Heart right ventricle (tissue), 16 donors: ENCODE measurements around the gene TMTC1. TPM values are rescaled to one million over a fixed set of nuclear protein-coding genes. Genes with fewer than 3 reads are reported as not detected.

Experiments used
- ATAC-seq, 8 donors: fragments of 200-7000 bp; cut with Tn5 transposase; one replicate each; pipeline ENCODE4 v1.9.1; 2020; ENCODE audit warnings: mild to moderate bottlenecking in 8 of 8, moderate library complexity in 8 of 8, moderate number of reproducible peaks in 1 of 8
- DNase-seq, 2 donors: peaks; one replicate each; pipeline ENCODE4 v3.0.0-alpha.2; 2020
- H3K27ac ChIP-seq, 10 donors: fragments of 200-600 bp; sonication (generic) in 2 of 10; one replicate each; pipeline versions ENCODE4 v1.5.0 to v1.8.0; 2020 to 2022; ENCODE audit warnings: mild to moderate bottlenecking in 3 of 10
- H3K27me3 ChIP-seq, 7 donors: fragments of 200-600 bp; one replicate each; pipeline ENCODE4 v1.8.0; 2021 to 2022; ENCODE audit warnings: mild to moderate bottlenecking in 2 of 7
- H3K36me3 ChIP-seq, 9 donors: fragments of 200-600 bp; sonication (generic) in 1 of 9; one replicate each; pipeline versions ENCODE4 v1.5.0 to v1.8.0; 2020 to 2022; ENCODE audit warnings: mild to moderate bottlenecking in 2 of 9
- H3K4me1 ChIP-seq, 9 donors: fragments of 200-600 bp; sonication (generic) in 1 of 9; one replicate each; pipeline versions ENCODE4 v1.5.0 to v1.8.0; 2020 to 2022; ENCODE audit warnings: mild to moderate bottlenecking in 4 of 9
- H3K4me3 ChIP-seq, 10 donors: fragments of 200-600 bp; sonication (generic) in 2 of 10; one replicate each; pipeline versions ENCODE4 v1.5.0 to v1.8.0; 2020 to 2022; ENCODE audit warnings: mild to moderate bottlenecking in 7 of 10, moderate library complexity in 2 of 10
- H3K9me3 ChIP-seq, 11 donors: fragments of 200-600 bp in 10 of 11; sonication (generic) in 2 of 11; one replicate each; pipeline versions ENCODE4 v1.5.0 to v1.8.0; 2013 to 2022; ENCODE audit warnings: mild to moderate bottlenecking in 2 of 11, control low read depth in 1 of 11, moderate library complexity in 1 of 11
- CTCF ChIP-seq, 9 donors: fragments of 200-600 bp; sonication (generic) in 2 of 9; IDR thresholded peaks; one replicate each; pipeline versions ENCODE4 v1.5.0 to v1.8.0; 2021 to 2022; ENCODE audit warnings: antibody characterized with exemption in 9 of 9, mild to moderate bottlenecking in 5 of 9, moderate library complexity in 1 of 9
- WGBS, 2 donors: extraction: QIAGEN DNeasy Blood & Tissue Kit; methylation state at CpG; one replicate each; pipeline ENCODE4 v1.1.7; 2013; ENCODE audit warnings: inconsistent platforms in 1 of 2; 5-methylcytosine and 5-hydroxymethylcytosine counted together
- intact Hi-C, 10 donors: fragments of 100-400 bp; cut with DNase I; formaldehyde crosslinking; loops; one replicate each; pipeline versions ENCODE4 v1.11.1 to v1.14.2; 2022
- polyA plus RNA-seq, 2 donors: library from polyadenylated mRNA; stranded (reverse); fragments of 200-250 nt; gene quantifications; one replicate each; pipeline ENCODE4 v1.2.3, GENCODE V29; 2013
- total RNA-seq, 10 donors: library from RNA; stranded (reverse); fragmentation: NEBNext Ultra II Directional in 3 of 10; extraction: Animal tissue kit (Norgen Biotek cat#: 25700) in 3 of 10; gene quantifications; one replicate each; pipeline versions ENCODE4 v1.2.1 to v1.2.4, GENCODE V29; 2021 to 2023
- donor health status: Arrhythmogenic right ventricular cardiomyopathy.
- donor health status: ischemic (EF 13 %, LVEDD 7.1; RV severe dilation, severe dysfunction).
- donor health status: healthy with polysubstance abuse.
- donor health status: DM: no; HTN: yes; CAD: no.
- donor health status: DM: no; HTN: no; CAD: no.
- donor health status: ischemic (EF 25% LVEDD 6.9; RV normal size, moderate dysfunction).
- donor health status: ischemic (EF 25% LVEDD 5.7; RV mildly dilated, moderate dysfunction).
- donor health status: healthy.
- donor health status: DM: yes; HTN: yes; CAD: no.
- donor health status: Ischemic cardiomyopathy.
- donor health status: ischemic (EF 35%, LVEDD 5.7; RV mildly dilated, moderate dysfunction).
- donor health status: nonischemic (EF 11% LVEDD 7.7; RV severe dilation, severe dysfunction).
- donor health status: DM: yes; HTN: yes; CAD: no.
- donor health status: PGD.
- donor health status: ischemic (EF 29% LVEDD 5.4; RV normal size, mild dysfunction).
- donor health status: nonischemic (EF 23%, LVEDD 6.1; RV moderate dilation, normal function).

TMTC1 gene
- total and polyA plus RNA-seq, 12 donors = 9.6 to 54.2 (median 22.9) TPM

GRCh38 chr12:29534935-29535334, 248.8 kb downstream of the TMTC1 start:
- TF ChIP-seq CTCF (IDR thresholded peaks at IDR 0.05) = no peak
- H3K4me1 ChIP-seq = no peaks in the 10 kb centered on the region
- 90 to 96% methylated on average over 2 of the region's 2 CpGs for WGBS, 2 donors
- no peaks in the 10 kb centered on the region for H3K9me3 ChIP-seq
- H3K36me3 ChIP-seq = peaks cover 0 to 44% (median 0%) of the 10 kb centered on the region in 9 donors
- intact Hi-C loops = loop anchor here in 2 of 10 donors (10.0 kb wide), 2 partner anchors 350 to 360 kb away; no protein-coding TSS in a partner anchor
- H3K27ac ChIP-seq = no peak overlapping the region
- H3K27me3 ChIP-seq = no peaks in the 10 kb centered on the region
- ATAC-seq = peak in 1 of 8 donors; percentile 44
- no peak overlapping the region for H3K4me3 ChIP-seq
- DNase-seq = no peak

GRCh38 chr12:29533815-29534489, 249.8 kb downstream of the TMTC1 start:
- no peaks in the 10 kb centered on the region for H3K9me3 ChIP-seq
- ATAC-seq = no peak
- TF ChIP-seq CTCF (IDR thresholded peaks at IDR 0.05) = no peak

GRCh38 chr12:29531471-29531870, 252.3 kb downstream of the TMTC1 start:
- ATAC-seq = no peak
- H3K4me1 ChIP-seq = peaks cover 0 to 12% (median 0%) of the 10 kb centered on the region in 9 donors
- H3K27ac ChIP-seq = no peak overlapping the region
- TF ChIP-seq CTCF (IDR thresholded peaks at IDR 0.05) = no peak
- DNase-seq = no peak
- no peak overlapping the region for H3K4me3 ChIP-seq
- peaks cover 0 to 51% (median 0%) of the 10 kb centered on the region in 9 donors for H3K36me3 ChIP-seq
- 85 to 86% methylated on average over 1 of the region's 1 CpG for WGBS, 2 donors
- no peaks in the 10 kb centered on the region for H3K9me3 ChIP-seq
- no peaks in the 10 kb centered on the region for H3K27me3 ChIP-seq
- intact Hi-C loops = loop anchor here in 2 of 10 donors (10.0 kb wide), 2 partner anchors 353 to 363 kb away; no protein-coding TSS in a partner anchor

More at GRCh38 chr12:29533815-29534489, 249.8 kb downstream of the TMTC1 start:
- Histone ChIP-seq H3K4me1 (no peaks in the 10 kb centered on the region), H3K36me3 (peaks cover 0 to 41% (median 0%) of the 10 kb centered on the region in 9 donors), H3K27me3 (no peaks in the 10 kb centered on the region), H3K4me3 (no peak overlapping the region), H3K27ac (no peak overlapping the region)
- DNase-seq = no peak
- intact Hi-C loops = loop anchor here in 2 of 10 donors (10.0 kb wide), 2 partner anchors 351 to 361 kb away; no protein-coding TSS in a partner anchor
- 44 to 71% methylated on average over 4 of the region's 4 CpGs for WGBS, 2 donors

GRCh38 chr12:29530436-29530835, 253.3 kb downstream of the TMTC1 start:
- Histone ChIP-seq H3K4me1 (peaks cover 0 to 12% (median 0%) of the 10 kb centered on the region in 9 donors), H3K36me3 (peaks cover 0 to 41% (median 0%) of the 10 kb centered on the region in 9 donors), H3K4me3 (no peak overlapping the region), H3K27ac (no peak overlapping the region), H3K27me3 (no peaks in the 10 kb centered on the region), H3K9me3 (no peaks in the 10 kb centered on the region)
- WGBS, 2 donors = 93 to 95% methylated on average over 4 of the region's 4 CpGs
- ATAC-seq (no peak), DNase-seq (no peak)
- TF ChIP-seq CTCF (IDR thresholded peaks at IDR 0.05) = no peak
- intact Hi-C loops = loop anchor here in 2 of 10 donors (10.0 kb wide), 2 partner anchors 354 to 364 kb away; no protein-coding TSS in a partner anchor
